Renal cortex interstitium (tissue), 11 donors: Measurements from ENCODE around the gene SETDB1. TPM values are rescaled to one million over a fixed set of nuclear protein-coding genes. Genes with fewer than 3 reads are reported as not detected.
A peak's percentile ranks its signal among the peaks of the same experiment; 100 is the strongest.

ENCODE experiments used
- DNase-seq, 11 donors: peaks; one replicate each; pipeline ENCODE4 v3.0.0-alpha.2; 2013; ENCODE audit warnings: low read depth in 9 of 11, low spot score in 4 of 11; ENCODE audit errors: extremely low read depth in 1 of 11
- polyA plus RNA-seq, 3 donors: library from polyadenylated mRNA; unstranded; fragments of 120-200 nt; gene quantifications; one replicate each; pipeline ENCODE4 v1.2.1, GENCODE V29; 2013; ENCODE audit not compliant: insufficient read length in 3 of 3

SETDB1 gene
- polyA plus RNA-seq, 3 donors = 75.3 to 91.8 (median 85.4) TPM

DNA sequence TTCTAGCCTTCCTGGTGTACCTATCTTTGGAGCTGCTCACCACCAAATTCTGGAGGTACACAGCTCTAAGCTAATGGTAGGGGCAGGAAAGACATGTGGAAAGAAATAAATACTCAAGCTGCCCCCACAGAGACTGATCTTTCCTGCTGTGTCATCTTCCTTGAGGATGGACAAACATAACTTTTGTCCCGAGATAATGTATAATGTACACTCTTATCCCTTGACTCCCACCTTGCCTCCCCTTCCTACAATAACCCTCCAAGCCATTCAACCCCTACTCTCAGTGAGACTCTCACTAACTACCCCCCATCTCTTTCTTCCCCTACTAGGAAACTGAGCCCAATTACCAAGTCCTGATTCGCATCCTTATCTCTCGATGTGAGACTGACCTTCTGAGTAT is 68.1 kb downstream of the SETDB1 start:
- DNase-seq = no peak

DNA sequence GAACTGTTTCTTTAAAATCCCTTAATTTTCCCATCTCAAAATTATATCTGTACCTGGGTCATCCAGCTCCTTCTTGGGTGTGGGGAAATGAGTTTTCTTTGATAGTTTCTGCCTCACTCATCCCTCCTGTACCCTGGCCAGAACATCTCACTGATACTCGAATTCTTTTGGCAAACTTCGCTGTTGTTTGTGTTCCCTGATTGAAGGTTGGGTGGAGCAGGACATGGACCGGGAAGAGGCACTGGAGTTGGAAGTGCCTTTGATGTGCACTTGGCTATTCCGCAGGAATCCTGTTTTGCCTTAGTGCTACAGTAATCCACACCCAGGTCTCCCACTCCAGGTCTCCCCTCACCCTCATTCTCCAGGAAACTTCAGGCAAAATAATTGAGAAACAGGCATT is 69.3 kb downstream of the SETDB1 start:
- DNase-seq = no peak

DNA sequence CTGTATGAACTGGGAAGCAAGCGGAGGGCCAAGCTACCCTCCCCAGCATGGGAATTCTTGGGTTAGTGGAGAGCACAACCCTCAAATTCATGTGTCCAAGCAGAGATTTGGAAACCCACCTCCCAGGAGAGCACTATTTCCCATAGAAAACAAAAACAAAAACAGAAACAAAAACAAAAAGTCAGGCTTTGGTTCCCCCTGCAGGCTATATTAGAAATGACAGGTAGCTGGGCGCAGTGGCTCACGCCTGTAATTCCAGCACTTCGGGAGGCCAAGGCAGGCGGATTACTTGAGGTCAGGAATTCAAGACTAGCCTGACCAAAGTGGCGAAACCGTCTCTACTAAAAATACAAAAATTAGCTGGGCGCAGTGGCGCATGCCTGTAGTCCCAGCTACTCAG is 69.7 kb downstream of the SETDB1 start:
- no peak for DNase-seq

DNA sequence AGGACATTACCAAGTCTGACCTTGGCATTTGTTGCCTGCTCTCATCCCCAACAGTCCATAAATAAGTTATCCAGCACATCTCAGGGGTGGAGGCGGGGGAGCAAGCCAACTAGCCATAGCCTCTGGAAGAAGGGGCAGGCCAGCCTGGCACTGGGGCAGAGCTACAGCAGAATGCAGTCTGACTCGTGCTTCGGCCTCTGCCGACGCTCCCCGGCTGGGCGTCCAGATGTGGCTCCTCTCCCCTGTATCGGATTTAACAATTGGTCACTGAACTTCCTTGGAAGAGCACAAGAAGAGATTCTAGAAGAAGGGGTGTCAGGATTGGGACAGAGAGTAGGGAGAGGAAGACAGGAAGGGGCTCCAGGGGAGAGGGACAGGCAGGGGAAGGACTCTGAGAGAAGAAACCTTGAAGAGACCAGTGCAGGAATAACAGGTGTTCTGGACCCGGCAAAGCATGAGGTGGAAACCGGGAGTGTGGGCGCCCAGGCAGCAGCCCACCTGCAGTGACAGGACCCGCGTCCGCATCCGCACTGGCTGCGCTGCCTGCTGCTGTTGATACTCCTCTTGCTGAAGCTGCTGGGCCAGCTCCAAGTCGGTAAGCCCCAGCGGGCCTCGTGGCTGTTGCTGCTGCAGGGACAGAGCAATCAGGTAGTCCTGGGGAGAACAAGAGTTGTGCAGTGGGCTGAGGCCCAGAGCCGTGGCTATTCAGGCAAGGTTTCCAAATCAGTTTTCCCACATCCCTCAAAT is 71.1 kb downstream of the SETDB1 start:
- DNase-seq = no peak

DNA sequence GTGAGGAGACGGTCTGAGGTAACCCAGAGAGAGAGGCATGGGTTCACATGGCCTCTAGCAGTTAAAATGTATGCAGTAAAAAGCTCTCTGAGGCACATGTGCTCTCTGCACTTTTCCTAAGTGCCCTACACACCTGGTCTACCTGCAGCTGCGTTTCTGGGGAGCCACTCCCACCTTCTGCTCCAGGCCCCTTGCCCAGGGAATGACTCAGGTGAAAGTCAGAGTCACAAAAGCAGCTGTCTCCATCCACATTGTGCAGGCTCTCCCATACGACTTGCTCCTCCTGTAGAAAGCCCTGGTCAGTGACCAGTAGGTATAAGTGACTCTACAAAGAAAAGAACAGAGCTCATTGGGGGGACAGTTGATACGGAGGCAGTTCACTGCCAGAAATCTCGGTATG is 71.8 kb downstream of the SETDB1 start:
- no peak for DNase-seq

DNA sequence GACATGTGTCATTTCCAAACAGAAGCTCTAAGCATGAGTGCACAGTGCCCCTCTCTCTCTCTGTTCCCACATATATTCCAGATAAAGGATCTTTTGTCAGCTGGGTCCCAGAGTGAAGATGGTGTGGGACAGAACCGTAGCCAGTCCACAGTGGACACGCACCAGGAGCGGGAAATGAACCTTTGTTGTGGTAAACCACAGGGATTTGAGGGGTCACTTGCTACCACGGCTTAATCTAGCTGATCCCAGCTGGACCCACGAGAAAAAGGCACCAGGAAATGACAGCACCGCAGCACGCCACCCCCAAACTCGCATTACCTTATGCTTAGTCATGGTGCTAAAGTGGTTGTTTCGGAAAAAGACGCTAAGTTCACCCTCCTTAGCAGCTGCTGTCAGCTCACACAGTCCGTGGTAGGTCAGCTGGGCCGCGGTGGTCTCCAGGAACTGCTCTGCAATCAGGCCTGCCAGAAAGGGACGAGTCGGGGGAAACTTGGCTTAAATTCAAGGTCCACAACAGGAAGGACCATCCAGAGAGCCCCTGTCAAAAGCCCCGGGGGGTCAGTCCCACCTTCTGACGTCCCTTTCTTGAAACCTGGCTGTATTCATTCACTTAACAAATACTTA is 73.0 kb downstream of the SETDB1 start:
- DNase-seq = no peak

DNA sequence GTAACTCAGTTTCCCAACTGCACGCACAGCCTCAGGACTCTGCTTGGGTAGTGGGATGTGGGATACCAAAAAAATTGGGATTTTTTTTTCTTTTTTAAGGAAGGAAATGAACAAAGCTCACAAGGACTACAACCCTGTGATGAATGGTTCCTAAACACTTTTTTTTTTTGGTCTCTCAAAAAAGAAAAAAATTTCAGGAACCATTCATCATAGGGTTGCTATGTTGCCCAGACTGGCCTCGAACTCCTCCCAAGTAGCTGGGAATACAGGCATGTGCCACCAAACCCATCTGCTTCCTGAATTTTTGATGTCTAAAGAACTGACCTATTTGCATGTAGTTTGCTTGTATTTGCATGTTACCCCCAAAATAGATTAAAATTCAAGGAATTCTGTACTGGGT is 73.8 kb downstream of the SETDB1 start:
- no peak for DNase-seq

DNA sequence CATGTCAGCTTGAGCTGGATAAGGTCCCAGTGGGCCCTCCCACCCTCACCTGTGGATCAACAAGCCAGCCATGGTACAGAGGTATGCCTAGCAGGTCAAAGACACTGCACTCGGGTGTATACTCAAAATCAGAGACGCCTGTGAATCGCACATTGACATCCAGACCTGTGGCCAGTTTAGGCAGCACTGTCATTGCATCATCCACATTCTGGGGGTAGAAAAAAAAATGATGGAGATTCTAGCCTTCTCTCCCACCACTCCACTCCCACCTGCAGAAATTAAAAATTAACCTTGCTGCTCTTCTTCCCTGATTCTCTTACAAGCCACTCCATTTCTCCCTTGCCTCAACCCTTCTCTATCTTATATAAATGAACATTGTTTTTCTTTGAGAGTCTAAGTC is 74.2 kb downstream of the SETDB1 start:
- no peak for DNase-seq

DNA sequence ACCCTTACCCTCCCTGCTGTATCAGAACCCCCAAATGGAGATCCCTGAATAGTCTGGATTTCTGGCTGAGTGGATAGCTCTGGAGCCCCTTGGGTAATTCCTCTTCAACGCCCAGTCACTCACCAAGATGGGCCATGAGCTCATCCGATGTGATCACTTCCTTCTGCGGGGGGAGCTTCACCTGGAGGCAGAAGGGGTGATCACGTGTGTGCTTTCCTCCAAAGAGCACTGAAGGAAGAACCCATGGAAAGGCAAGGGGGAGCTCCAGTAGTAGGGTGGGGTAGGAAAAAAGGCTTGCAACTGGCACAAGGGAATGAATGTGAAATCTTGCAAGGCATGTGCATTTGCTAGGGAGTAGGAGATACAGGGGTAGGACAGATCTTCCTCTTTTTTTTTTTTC is 75.4 kb downstream of the SETDB1 start:
- DNase-seq = no peak

DNA sequence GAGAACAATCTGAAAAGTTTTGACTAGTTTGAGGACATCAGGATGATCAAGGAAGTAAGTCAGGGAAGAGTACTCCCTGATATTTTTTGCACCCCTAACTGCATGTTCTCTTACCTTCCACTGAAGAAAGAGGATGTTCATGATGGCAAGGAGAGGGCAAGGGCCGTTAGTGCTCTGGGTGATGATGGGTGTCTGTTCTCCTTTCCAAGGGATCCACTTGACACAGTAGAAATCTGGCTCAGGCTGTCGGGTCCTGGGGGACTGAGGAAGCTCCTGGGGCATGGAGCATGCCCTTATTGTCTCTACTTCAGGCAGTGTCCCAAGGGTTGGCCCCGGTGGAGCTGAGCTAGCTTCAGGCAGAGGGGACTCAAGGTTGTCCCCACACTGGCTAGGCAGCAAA is 75.9 kb downstream of the SETDB1 start:
- DNase-seq = no peak

DNA sequence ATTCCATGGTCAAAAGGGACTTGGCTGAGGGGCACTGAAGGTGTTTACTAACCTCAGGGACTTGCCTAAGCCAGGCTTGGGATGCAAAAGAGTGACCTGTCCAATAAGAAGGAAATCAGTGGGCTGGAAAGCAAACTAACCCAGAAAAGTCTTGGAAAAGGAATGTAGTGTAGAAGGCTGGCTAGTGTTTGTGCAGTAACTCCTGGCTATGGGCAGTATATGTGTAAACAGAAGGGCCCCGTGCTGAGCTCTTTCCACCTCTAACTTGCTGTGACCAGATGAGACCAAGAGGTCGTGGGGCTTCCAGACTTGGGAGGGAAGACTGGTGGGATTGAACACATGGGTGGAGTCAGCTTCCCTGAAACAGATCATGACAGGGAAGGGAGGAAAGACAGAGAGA is 76.4 kb downstream of the SETDB1 start:
- no peak for DNase-seq

DNA sequence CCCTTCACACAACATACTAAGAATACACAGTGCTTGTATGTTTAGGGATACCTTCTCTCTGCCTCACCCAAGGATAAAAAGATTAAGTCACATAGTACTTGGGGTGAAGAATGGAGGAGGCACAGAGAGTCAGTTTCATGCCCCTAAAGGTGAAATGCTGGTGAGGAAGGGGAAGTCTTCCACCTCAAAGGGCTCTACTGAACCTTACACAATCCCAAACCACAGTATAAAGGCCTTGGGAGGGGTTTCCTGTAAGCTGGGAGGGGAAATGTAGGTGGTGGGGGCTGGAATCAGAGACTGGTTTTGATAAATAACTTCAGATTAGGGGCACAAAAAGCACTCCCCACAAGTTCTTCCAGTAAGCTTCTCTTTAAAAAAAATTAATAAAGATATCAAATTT is 77.0 kb downstream of the SETDB1 start:
- DNase-seq = no peak

DNA sequence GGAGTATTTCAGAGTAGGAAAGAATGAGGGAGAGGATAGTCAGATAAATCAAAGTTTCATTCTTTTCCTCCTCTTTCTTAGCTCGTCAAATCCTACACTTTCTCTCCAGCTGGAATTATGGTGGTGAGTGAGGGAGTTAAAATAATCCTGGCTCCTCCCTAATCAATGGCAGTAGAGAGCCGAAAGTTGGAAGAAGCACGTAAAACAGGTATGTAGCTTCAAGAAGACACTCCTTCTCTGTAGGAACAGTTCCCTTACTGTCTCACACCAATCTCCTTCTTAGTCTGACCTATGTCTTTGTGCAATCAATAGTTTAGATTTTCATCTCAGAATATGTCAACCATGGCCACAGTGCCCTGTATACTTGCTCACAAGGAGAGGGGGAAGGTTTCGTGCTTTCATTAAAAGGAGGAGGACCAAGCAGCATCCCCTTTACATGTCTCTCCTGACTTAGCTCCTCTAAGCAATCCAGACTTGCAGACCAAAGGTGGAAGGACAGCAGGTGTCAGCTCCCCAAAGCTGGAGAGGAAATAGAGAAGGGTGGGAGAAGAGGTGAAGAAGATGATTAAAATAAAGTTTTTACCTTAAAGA is 79.7 kb downstream of the SETDB1 start:
- no peak for DNase-seq

DNA sequence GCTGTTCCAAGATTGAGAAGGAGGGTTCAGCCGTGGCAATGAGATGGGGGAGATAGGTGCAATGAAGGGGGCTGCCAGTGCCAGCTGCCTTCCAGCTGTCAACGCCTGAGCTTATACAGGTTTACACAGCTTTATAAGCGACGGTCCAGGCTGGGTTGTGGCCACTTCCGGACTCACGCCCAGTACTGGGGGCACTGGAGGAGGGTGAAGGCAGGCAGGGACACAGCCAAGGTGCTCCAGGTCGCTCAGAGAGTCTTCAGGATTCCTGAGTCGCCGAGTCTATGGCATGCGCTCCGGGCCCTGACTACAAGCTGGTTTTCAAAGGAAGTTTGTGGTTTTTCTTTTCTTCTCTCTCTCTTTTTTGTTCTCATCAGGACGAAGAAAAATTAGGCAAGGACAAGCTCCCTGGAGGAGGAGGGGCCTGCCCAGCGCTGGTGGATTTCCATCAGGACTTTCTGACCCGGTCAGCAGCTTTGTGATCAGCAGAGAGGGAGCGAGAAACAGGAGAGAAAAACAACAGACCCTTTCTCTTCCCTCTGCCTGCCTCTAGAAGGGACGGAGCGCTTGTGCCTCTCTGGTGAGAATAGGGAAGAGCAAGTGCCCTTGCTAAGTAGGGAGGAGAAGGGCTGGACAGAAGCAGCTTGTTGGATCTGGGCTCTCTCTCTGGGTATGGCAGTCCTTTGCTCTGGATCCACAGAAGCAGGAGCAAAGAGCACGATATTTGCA is 80.3 kb downstream of the SETDB1 start, which contains the start of gene MINDY1:
Gene MINDY1 (minus strand): TSS at position 576 of the 726 bp plus-strand sequence. CDS start 4,285 bp downstream, outside the sequence.
- peak in 9 of 11 donors; percentile 66 to 86 (median 78) for DNase-seq

DNA sequence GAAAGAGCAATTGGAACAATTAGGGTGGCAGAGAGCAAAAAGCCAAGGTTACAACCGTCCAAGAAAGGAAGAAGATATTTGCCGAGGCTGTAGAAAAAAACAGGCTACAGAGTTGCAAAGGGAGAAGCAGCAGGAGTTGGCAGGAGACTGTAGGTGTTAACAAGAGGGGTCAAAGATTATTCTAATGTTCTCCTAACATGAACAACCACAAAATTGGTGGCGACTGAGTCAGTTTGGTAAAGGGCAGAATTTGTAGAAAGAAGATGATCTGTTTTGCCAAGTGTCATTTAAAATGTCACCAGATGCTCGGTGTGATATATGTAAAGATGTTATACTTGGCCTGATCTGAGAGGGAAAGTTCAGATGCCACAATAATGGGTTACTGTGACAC is 81.7 kb downstream of the SETDB1 start:
- no peak for DNase-seq

DNA sequence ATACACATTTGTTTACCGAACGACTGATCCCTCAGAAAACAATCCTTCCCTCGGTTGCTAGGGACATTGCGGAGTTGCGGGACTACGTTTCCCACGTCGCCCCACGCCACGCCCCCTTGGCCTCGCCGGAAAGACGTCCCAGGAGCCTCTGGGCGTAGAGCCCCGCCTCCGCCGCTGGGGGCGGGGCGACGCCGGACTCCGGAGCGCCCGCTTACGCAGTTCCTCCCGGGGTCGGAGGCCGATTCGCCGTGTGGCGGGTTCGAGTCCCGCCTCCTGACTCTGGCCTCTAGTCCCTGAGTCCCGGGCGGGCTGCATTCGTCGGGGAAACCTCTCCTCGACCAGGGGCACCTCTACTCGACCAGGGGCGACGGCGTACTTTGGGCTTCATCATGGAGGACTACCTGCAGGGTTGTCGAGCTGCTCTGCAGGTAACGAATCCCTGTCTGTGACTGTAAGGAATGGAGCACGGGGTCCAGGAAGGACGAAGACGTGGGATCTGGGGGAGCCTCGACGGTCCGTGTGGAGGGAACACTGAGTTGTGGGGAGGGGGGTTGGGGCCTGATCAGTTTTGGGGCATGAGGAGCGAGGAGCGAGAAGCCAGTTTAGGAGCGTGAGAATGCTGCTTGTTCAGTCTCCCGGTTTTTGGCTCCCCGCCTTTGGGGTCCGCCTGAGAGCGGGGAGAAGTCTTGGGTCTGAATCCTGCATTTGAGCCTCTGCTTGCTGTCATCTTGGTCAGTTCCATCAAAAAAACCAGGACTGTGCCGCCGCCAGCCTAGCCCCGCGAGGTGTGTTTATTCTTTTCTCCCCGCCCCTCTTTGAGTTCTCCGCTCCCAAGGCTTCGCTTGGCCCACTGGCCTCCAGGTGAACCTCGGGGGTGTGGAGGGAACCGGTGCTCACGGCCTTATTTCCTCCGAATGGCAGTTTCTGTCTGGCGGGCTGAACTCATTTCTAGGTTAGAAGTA is 82.4 kb downstream of the SETDB1 start, which contains the start of gene PRUNE1:
Gene PRUNE1 (plus strand): TSS at position 206 of the 962 bp plus-strand sequence. CDS start 184 bp downstream, at position 390.
- DNase-seq = peak; percentile 90 to 98 (median 95)

DNA sequence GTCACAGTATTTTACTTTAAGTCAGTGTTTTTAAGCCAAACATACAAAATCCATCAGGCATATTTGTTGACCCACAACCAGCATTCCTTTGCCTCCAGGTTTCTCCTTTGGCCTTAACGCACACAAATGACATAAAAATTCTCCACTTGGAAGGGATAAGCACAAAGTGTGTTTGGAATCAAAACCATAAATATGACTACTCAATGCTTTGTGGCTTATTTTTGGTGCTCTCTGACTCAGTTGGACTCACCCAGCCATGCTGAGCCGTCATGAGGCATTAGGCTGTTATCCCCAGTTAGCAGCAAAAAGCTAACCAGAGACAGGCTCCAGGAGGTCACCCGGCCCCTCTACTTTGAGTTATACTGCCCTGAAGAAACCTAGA is 83.0 kb downstream of the SETDB1 start:
- DNase-seq = no peak

DNA sequence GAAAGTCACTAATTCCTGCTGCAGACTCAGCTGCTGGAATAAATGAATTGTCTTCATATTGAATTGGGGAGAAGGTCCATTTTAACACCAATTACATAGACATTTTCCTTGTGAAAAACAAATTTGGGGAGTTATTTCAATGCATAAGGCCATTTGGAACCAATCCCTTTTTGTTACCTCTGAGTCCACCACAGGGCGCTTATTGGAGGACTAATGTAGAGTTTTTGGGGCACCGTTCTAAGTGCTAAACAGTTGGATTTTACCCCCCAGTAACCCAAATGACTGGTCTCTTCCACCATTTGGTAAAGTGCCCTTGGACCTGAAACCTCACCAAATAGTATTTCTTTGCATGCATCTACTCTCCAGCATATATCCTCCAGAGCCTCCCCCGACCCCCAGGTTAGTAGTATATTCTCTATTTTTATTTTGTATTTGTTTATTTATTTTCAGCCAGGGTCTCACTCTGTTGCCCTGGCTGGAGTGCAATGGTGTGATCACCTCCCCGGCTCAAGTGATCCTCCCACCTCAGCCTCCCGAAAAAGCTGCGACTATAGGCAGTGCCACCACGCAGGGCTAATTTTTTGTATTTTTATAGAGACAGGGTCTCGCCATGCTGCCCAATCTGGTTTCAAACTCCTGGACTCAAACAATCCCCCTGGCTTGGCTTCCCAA is 83.6 kb downstream of the SETDB1 start:
- DNase-seq = no peak
